Urothelium cell line (cell line): Measurements from ENCODE around the gene RHD.
A peak's percentile ranks its signal among the peaks of the same experiment; 100 is the strongest.
"Not testable (repeated sequence)": the region's sequence is repeated elsewhere in the genome, so short reads cannot be mapped to it uniquely, and the experiment has no call there.

Experiments
- DNase-seq: peaks from one replicate; pipeline ENCODE4 v3.0.0; 2011; ENCODE audit warnings: low spot score, mixed read lengths
- FAIRE-seq: peaks from 2 replicates; lab custom pipeline; 2011; peaks lifted over from hg19 to GRCh38; lab: Jason Lieb, UNC

RHD gene

GRCh38 chr1:25343872-25344271, 71.6 kb downstream of the RHD start:
- no peak for DNase-seq
- FAIRE-seq: no peak

- DNase-seq: no peak
- no peak for FAIRE-seq
Measured at GRCh38 chr1:25347556-25347955, 75.2 kb downstream of the RHD start.

- no peak for FAIRE-seq
Measured at GRCh38 chr1:25349606-25350005, 77.3 kb downstream of the RHD start.

GRCh38 chr1:25355841-25356395, 83.6 kb downstream of the RHD start:
- DNase-seq (no peak), FAIRE-seq (no peak)

More at GRCh38 chr1:25349606-25350005, 77.3 kb downstream of the RHD start:
- no peak for DNase-seq

- FAIRE-seq: no peak
- no peak for DNase-seq
Measured at GRCh38 chr1:25356441-25356840, 84.1 kb downstream of the RHD start.

GRCh38 chr1:25356848-25357247, 84.5 kb downstream of the RHD start:
- DNase-seq (no peak), FAIRE-seq (no peak)

- no peak for FAIRE-seq
- peak; percentile 54 for DNase-seq
Measured at GRCh38 chr1:25360596-25361581, 88.6 kb downstream of the RHD start.

- no peak for DNase-seq
- no peak for FAIRE-seq
Measured at GRCh38 chr1:25361901-25362300, 89.6 kb downstream of the RHD start.

- DNase-seq, FAIRE-seq: not testable (repeated sequence)
Measured at GRCh38 chr1:25362634-25363559, 90.6 kb downstream of the RHD start.

- DNase-seq: no peak
- FAIRE-seq: no peak
Measured at GRCh38 chr1:25369241-25369640, 96.9 kb downstream of the RHD start.

GRCh38 chr1:25369691-25370271, 97.5 kb downstream of the RHD start:
- not testable (repeated sequence) for FAIRE-seq, DNase-seq

GRCh38 chr1:25371757-25372156, 99.4 kb downstream of the RHD start:
- not testable (repeated sequence) for DNase-seq, FAIRE-seq

- not testable (repeated sequence) for FAIRE-seq, DNase-seq
Measured at GRCh38 chr1:25378367-25378766, 106.1 kb downstream of the RHD start.
